Prostate gland (tissue), 2 donors: ENCODE measurements around the gene EFEMP2.

Experiments used
- CTCF ChIP-seq, 4 experiments: fragments of 200-600 bp in 2 of 4; fragments of 450-650 bp in 2 of 4; sonication (generic) in 2 of 4; IDR thresholded peaks; 1 replicate in 3 of 4; 2 replicates in 1 of 4; pipeline ENCODE4 v1.5.1; 2016 to 2019; ENCODE audit warnings: antibody characterized with exemption in 4 of 4, mild to moderate bottlenecking in 2 of 4, moderate library complexity in 2 of 4
- POLR2A ChIP-seq: fragments of 450-650 bp; IDR thresholded peaks from one replicate; pipeline ENCODE4 v1.6.1; 2016; ENCODE audit warnings: antibody characterized with exemption, mild to moderate bottlenecking

GRCh38 chr11:65862191-65862735 is 10.3 kb downstream of the EFEMP2 start:
- TF ChIP-seq CTCF (IDR thresholded peaks at IDR 0.05) (no peak), POLR2A (no peak)
